A549 treated with CpdA at 1 μM for 4 hours (cell line): Measurements from ENCODE around the gene BAG5. TPM values are rescaled to one million over a fixed set of nuclear protein-coding genes. Genes with fewer than 3 reads are reported as not detected.

Experiments used
- total RNA-seq: library from RNA; stranded (reverse); fragments of 200-300 nt; extraction: Qiagen RNA extraction; gene quantifications from 5 replicates; pipeline ENCODE4 v1.2.3, GENCODE V29; 2022; ENCODE audit warnings: low read depth

BAG5 gene, protein sequence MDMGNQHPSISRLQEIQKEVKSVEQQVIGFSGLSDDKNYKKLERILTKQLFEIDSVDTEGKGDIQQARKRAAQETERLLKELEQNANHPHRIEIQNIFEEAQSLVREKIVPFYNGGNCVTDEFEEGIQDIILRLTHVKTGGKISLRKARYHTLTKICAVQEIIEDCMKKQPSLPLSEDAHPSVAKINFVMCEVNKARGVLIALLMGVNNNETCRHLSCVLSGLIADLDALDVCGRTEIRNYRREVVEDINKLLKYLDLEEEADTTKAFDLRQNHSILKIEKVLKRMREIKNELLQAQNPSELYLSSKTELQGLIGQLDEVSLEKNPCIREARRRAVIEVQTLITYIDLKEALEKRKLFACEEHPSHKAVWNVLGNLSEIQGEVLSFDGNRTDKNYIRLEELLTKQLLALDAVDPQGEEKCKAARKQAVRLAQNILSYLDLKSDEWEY
- total RNA-seq = 20.5 to 26.2 TPM (median 20.9 TPM) in 5 replicates

DNA sequence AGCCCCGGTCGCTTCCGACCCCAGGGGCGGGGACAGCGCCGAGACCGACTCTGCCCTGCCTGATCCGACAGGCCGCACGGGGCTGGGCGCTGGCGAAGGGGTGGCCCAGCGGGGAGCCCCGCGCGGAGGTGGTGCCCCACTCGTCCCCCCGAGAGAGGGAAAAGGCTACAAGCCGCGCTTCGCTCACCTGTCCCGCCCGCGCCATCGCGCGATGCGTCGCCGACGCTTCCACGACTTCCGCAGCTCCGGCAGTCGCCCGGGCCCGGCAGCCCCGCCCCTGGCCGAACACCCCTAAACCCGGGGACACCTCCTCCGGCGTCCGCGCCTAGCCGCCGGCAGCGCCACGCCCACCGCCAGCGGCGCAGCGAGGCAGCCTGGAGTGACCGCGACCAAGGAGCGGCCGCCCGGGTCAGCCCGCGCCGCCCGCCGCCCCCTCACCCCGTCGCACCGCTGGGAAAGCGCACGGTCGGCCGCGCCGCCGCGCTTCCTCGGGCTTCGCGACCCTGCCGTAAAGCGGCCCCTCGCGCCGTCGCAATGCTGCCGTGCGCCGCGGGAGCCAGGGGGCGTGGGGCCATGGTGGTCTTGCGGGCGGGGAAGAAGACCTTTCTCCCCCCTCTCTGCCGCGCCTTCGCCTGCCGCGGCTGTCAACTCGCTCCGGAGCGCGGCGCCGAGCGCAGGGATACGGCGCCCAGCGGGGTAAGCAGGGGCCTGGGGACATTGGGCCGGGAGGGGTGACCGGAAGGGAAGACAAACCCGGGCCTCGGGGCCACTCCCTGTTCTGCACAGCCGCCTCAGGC, at the start of gene BAG5, which contains the start of gene COA8:
TSS of gene BAG5 (minus strand) at position 229 of the 797 bp plus-strand sequence. CDS start 1,493 bp downstream, outside the sequence.
TSS of gene COA8 (plus strand) at position 532 of the 797 bp plus-strand sequence. CDS start at position 574, 42 bp downstream.

DNA sequence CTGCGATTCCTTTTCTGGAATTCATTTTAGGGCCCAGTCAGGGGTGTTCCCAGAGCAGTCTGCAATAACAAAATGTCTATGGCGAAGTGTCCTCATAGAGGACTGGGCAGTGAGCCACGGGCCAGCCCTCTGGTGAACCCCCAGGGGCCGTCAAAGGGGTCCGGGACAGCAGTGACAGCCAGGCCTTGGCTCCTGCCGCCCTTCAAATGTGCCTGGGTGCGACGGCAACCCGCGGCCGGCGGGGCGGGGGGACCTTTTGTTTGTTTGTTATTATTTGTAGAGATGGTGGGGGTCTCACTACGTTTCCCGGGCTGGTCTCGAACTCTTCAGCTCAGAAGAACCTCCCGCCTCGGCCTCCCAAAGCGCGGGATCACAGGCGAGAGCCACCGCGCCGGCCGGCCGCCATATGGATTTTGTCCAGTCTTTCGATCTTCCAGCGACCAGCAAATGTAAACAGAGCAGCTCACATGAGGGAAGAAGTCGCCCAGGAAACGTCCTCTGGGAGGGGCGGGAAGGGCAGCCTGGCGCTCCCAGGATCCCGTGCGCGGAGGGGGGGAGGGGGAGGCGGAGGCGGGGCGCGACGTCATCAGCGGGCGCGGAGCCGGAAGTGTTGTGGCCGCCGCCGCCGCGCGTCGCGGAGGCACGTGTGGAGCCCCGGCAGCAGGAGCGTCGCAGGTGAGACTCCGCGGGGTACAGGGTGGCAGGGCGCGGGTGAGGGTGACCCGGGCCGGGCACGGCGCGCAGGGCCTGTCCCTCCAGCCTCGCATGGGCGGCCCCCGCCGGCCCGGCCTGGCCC, 33.7 kb downstream of the BAG5 start, which contains the start of gene TRMT61A:
TSS of gene TRMT61A (plus strand) at position 610 of the 796 bp plus-strand sequence. CDS start 783 bp downstream, outside the sequence.

DNA sequence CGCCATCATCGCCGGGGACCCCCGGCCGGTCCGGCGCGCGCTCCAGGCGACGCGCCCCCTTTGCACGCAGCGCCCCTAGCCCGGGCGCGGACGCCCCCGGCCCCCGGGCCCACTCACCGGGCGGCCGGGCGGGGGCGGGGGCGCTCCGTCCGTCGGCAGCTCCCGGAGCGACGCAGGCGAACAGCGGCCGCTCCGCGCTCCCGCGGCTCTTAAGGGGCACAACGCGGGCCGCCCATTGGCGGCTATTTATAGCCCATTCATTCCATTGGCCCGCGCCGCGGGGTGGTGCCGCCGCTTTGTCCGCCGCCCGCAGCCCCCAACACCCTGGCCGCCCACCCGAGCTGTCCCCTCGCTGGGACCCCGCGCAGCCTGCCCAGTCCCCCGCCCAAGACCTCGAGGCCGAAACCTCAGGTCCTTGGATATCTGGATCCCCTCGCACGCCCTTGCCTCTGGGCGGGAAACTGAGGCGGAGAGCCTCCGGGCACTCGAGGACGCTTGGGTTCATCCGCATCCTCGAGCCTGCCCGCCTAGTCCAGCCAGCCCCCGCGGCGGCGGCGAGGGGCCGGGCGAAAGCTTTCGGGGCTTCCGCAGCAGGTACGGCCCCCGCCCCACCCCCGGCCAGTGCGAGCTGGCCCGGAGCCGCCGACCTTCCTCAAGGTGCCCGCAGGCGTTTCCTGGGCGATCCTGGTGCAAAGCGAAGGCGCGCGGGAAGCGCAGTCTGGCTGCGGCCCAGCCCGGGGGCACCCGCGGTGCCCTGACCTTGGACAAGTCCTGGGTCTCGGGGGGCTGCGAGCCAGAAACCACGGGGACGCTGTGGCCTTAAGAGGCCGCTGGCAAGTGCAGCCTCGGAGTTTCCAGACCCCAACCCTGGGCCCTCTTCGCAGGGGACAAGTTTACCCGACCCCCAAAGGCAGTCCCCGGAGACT, 39.5 kb downstream of the BAG5 start, which contains the start of gene CKB:
TSS of gene CKB (minus strand) at position 182 of the 926 bp plus-strand sequence. CDS start 337 bp downstream, outside the sequence.

Other genes starting within 250 kb of the BAG5 start
- gene EIF5, start 228.4 kb downstream of the BAG5 start, total RNA-seq = 205 to 280 TPM (median 272 TPM) in 5 replicates
- gene MARK3, start 177.2 kb downstream of the BAG5 start, total RNA-seq = 58.6 to 68.1 TPM (median 61.7 TPM) in 5 replicates
- gene CKB, start 39.8 kb downstream of the BAG5 start, total RNA-seq = 68.9 to 104 TPM (median 98.2 TPM) in 5 replicates
- 18.8 to 31.0 TPM (median 26.5 TPM) in 5 replicates for gene TRMT61A, start 33.5 kb downstream of the BAG5 start, total RNA-seq
- gene COA8, start 303 bp upstream of the BAG5 start, total RNA-seq = 45.8 to 56.3 TPM (median 53.6 TPM) in 5 replicates
- gene KLC1, start 66.6 kb upstream of the BAG5 start, total RNA-seq = 90.9 to 118 TPM (median 107 TPM) in 5 replicates
- 27.9 to 32.1 TPM (median 30.1 TPM) in 5 replicates for gene XRCC3, start 152.8 kb upstream of the BAG5 start, total RNA-seq
- gene ZFYVE21, start 153.2 kb upstream of the BAG5 start, total RNA-seq = 29.9 to 39.9 TPM (median 34.5 TPM) in 5 replicates